HTERT RPE-1 (cell line): ENCODE results near the gene CHL1.

Source experiments
- in situ Hi-C: fragments of 300-500 bp; cut with MboI; formaldehyde crosslinking; loops from 4 replicates; pipeline ENCODE4 v1.14.3; 2020; ENCODE audit warnings: low sequenced_read_pairs

CHL1 gene

DNA sequence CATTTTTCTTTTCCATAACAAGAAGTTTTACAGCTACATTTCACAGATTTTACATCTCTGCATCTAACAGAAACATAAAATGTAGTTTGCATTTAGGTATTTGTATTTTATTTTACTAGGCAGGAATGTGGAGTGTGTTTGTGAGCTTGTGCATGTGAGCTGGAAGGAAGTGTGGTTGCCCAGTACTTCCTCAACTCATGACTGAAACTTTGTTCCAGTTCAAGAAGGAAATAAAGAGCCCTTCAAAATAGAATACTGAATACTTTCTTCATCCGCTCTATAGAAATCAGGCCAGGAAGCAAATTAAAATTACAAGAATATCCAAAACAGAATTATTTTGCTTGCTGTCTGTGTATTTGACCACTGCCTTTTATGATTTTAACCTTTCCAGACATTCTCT lies 81.3 kb downstream of the CHL1 start:
- in situ Hi-C loops: no loop called here

DNA sequence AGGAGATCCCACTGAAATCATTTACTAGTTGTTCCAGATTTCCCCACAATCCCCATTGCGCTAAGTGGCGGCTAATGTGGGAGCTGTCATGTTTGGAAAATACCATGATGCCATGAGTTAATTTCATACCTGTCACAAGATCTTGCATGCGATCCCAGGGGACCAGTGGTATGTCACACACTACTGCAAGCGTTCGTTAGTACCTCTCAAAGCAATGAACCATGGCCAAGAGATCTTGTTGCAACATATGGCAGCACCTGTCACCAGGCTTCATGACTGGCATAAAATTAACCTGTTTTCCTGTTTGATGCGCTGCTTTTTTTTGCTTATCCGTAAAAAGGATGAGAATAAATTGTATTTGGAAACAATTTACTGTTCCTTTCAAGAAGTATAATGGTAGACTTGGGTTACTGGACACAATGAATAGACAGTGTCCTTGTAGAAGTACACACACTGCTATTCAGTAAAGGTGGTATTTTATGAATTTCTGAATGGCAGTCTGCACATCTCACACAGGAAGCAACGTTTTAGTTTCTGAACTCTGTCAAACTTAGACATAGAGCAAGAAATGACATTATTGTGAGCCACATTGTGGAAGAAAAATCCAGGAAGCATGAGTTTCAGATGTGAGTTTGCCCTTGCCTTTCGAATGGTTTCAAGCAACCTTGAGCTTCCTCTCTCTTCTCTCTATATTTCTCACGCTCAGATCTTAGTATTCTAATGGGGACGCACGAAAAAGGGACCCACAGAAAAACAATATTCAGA lies 81.9 kb downstream of the CHL1 start:
- in situ Hi-C loops: no loop called here

DNA sequence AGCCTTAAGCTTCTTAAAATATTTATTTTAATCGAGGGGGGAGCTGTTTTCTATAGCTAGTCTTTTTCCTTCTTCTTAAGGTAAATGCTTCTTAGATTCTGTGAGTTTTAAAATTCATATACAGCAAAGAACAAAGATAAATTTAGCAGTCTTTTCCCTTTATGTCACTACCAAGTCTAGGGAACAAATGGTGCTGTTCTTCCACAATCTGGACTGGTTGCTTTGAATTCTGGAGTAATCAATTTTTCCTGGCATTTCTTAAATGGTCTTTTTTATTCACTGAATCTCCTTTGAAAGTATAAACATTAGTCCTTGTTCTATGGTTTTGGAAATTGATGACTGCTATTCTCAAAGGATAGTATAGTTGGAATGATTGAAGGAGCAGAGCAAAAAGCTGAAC lies 82.8 kb downstream of the CHL1 start:
- in situ Hi-C loops: no loop called here

DNA sequence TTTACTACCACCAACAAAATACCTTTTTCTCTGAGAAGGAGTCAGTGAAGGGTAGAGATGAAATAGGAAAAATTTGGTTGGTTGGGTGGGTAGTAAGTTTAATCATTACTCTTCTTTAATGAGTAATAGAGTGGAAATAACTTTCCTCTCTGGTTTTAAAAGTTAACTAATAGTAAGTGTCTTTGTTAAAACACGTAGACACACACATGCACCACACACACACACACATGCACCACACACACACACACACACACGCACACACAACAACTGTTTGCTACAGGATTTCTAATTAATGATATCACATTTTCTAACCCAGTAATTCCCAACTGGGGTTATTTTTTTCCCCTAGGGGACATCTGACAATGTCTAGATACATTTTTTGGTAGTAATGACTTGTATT lies 84.1 kb downstream of the CHL1 start:
- in situ Hi-C loops: no loop called here

DNA sequence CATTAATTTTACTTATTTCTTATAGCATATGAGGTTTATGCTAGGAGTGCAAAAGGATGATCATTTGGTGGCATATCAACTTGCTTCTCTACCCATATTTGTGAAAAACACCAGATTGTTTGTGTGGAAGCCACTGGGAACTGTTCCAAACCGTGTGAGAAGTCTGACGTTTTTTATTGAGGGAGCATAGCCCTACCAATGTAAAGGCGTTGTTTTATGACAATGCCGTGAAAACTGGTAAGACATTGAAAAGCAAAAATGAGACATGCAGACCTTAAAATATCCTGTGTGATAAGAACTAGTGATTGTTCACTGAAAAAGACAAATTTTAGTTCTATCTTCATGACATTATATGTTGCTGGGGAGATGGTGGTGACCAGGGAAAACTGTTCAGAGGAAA lies 87.8 kb downstream of the CHL1 start:
- in situ Hi-C loops: no loop called here

DNA sequence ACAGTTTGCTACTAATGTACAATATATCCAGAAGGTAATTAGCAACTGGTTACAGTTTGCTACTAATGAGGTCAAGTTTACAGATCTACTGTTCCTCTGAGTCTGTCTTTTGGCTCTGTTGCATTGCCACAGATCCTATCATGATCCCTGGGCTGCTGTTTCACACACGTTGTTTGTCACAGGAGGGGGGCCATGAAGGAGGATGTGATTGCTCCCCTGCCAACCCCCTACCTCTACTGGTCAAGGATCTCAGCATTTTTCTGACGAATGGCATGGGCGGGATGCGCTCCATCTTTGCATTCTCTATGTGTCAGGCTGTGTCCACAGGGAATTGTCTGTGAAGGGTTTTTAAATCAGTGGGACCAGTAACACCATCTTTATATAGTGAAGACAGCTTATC lies 91.9 kb downstream of the CHL1 start:
- in situ Hi-C loops: no loop called here

DNA sequence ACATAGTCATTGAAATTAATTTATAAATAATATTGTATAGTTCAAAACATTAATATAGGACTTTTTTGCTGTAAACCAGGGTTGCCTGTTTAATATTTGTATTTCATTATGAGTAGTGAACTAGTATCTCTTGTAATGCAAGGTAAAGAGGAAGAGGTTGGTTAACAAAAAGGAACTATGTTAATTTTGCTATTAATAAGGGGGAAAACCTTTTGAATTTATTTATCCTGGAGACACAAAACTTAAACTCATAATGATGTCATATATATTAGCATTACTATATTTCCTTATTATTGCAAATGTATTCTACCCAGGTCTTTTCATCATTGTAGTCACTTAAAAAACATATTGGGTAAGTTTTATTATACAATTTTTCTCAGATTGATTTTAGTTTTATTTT lies 94.5 kb downstream of the CHL1 start:
- in situ Hi-C loops: no loop called here

DNA sequence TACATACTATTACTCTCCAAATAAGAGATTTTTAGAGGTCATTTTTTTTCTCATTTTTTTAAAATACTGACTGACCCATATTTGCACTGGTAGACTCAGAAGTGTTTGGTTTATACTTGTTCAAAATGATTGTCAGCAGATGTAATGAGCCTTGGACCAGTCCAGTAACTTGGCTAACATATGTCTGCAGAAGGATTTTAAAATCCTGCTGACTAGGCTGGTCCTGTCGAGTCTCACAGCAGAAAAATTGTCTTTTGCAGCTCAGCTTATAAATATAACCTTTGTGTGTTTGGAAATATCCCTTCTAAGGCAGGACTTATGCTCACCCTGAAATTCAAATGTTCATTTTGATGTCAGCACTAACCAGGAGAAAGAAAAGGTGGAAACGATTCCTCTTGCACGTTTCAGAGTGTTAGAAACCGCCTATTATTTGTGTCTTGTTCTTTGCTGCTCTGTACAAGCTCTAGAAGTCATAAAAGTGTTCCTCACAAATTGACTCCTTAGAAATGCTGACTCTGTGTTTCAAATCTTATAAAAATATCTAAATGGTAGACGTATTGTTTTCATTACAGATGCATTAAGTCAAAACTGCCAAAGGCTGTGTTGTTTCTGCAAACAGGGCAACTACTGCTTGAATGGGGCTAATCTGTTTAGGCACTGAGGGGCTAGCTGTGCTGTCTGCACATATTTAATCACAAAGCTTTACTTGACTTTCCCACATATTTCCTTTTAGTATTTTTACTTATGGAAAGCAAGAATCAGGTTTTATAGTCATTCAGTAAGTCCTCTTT lies 95.3 kb downstream of the CHL1 start:
- in situ Hi-C loops: no loop called here

DNA sequence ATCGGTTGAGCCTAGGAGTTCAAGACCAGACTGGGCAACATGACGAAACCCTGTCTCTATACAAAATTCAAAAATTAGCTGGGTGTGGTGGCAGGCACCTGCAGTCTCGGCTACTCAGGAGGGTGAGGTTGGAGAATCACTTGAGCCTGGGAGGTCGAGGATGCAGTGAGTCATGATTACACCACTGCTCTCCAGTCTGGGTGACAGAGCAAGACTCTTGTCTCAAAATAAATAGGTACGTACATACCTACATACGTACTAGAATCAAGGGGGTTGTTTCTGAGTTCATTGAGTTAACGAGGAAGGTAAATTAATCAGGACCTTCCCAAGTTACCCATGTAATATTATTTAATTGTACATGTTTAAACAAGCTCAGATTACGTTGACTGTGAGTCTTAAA lies 97.5 kb downstream of the CHL1 start:
- in situ Hi-C loops: no loop called here

DNA sequence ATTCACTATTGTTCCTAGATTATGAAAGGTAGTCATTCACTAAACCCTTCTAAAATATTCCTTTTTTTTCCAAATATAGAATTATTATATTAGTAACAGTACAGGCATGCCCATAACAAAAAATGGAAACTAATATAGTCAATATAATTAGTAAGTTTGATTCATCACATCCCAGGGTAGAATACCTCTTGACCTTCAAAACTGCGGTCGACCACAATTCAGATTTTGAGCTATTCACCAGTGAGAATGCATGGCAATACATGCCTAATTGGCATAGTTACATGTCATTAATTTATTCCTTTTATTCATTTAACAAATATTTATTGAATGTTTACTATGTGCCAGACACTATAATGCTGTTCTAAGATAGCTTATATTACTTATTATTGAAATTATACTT lies 98.0 kb downstream of the CHL1 start:
- in situ Hi-C loops: no loop called here

DNA sequence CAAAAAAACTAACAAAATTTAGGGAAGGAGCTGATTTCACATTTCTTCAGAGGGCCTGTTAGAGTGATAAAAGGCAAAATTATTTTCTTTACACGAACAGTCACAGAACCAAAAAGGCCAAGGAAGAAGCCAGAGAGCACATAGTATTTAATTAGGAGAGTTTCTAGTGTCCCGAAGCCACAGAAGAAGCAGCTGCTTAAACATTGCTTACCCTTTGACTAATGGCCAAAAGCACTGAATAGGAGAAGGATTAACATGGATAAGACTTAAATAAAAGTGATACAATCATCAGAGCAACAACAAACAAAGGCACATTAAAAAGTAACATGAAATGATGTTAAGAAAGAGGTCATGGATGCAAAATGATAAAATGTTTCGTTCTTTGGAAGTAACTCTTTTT lies 98.6 kb downstream of the CHL1 start:
- in situ Hi-C loops: no loop called here

DNA sequence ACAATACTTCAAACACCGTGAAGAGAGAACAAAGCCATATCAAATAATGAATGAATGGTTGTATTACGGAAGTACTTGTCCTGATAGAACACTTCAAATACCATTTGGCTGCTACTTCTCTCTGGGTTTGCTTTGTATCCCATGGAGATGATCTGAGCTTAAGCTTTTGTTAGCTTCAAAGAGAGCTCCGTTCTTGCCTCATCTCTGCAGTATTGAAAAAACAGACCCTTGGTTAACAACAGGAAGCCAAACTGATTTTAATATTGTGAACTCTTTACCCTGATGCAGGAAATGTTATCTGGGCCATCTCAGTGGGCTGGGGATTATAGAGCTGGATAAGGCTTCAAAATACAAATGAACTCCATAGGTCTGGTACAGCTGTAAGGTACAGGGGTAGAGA lies 101.0 kb downstream of the CHL1 start:
- in situ Hi-C loops: no loop called here

DNA sequence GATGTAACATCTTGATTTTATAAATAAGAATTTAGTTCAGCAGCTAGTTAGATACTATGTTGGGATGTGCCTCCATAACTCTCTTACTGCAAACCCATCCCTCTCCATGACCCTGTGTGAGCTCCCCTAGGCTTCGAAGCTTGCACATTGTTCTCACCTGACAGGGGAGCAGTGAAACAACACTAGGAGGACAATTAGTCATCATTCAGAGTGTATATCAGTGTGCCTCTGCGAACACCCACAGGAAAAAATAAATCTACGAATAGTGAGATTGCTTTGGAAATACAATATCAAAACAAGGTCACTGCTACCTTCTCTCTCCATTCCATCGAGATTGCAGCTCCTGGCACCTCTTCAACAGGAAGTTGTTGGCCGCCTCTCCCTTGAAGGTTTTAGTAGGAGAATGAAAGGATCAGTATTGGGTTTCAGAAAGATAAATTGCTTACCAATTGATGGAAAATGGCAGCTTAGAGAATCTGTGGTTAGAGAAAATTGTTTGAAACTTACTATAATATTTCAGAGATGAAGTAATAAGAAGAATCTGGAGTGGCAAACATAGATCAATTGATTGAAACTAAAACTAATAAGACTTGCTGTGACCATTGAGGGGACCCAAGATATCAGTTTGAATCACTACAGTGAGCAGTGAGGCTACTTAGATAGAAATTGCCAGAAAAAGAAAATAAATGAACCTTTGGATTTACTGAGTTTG lies 103.2 kb downstream of the CHL1 start:
- in situ Hi-C loops: no loop called here

DNA sequence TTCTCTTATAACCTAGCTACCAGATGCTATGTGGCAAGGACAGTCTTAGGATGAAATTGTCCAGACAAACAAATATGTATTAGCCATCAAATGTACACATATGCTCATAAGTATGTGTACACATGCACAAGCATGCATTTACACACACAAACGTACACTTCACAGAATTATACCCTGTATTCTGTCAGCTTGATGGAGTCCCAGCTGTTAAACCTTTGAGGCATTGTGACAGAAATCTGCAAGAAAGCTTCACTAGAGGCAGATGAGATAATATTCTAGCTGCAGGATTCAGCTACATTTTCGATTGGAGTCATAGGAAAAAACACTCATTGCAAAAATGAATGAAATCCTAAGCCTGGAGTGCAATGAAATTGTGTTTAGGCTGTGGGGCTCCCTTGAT lies 110.6 kb downstream of the CHL1 start:
- in situ Hi-C loops: no loop called here

DNA sequence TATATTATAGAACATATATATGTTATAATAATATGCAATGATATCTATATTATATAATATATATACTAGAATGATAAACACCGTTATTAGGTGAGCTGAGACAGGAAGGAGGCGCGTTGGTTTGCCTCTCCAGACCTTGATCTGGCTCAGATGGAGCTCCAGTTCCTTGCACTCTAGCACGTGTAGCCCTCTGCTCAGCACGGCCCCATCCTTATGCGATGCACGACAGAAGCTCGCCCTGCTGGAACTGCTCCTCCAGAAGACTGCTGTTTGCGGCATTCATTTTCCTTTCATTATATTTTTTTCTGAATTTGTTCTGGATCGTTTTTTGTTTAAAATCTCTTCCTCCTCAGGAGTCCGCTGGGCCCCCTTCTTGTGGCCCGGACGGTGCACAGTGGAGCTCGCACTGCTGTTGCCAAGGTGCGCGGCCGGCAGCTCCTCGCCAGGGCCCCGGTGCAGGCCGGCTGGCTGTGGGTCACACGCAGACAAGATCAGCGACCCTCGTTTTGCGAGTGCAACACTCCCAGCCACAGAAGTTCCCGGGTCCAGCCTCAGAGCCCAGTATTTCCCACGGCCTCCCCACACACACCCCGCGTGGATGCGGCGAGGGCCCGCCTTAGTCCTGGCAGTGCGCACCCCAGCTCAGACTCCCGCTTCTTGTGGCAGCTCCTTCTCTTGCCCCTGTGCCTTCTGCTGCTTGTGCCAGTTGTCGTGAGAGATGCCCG lies 112.2 kb downstream of the CHL1 start:
- in situ Hi-C loops: no loop called here

DNA sequence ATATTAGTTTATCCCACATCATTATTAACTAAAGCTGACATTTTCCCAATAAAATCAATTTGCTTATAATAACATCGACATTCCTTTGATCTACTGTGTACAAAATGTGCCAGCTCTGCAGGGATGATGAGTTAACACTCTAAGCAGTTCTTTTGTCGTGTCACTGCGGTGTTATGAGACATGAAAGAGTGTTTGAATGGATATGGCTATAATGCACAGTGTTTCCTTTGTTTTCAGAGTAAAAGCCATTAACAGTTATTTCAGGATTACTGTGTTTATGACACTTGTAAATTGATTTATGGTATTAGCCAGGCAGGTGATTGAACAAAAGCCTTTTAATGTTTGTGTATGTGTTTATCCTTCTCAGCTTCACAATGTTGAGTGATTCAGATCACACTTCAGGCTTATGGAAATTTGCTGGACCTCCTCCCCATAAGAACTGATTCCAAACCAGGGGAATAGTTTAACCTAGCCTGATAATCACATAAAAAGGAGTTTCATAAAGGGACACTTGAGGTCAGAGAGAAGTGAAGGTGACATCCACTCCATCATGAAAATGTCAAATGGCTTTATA lies 115.7 kb downstream of the CHL1 start:
- in situ Hi-C loops: no loop called here

DNA sequence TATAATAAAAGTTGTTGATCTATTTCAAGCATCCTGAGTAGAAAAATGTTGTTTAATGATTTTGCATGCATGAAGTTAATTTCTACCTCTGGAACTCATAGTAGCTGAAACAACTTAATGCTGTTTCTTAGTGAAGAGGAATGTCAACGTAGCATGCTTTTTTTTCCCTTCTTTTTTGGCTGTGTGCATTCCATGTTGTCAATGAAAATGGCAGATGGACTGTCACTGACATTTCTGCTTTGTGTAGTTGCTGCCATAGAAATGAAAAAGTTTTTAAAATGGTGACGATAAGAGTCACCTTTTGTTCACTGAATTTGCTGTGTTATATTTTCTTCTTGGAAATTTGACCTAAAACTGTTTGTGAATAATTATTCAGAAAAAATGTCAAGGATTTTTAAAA lies 116.3 kb downstream of the CHL1 start:
- in situ Hi-C loops: no loop called here

DNA sequence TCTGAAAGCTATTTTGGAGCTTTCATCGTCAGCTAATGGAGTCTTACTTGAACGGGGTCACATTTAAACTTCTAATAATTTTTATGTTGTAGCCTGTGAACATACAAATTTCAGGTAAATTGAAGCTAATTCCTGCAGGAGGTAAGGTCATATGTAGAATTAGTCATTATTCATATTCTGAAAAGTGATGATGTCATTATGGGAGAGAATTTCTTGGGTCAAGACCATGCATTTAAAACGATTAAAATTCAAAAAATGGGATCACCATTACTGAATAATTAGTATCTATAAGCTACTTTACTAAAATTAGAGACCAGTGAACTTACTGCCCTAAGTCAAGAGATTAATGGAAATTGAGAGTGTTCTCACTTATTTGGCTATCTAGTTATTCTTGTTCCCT lies 120.4 kb downstream of the CHL1 start:
- in situ Hi-C loops: no loop called here

DNA sequence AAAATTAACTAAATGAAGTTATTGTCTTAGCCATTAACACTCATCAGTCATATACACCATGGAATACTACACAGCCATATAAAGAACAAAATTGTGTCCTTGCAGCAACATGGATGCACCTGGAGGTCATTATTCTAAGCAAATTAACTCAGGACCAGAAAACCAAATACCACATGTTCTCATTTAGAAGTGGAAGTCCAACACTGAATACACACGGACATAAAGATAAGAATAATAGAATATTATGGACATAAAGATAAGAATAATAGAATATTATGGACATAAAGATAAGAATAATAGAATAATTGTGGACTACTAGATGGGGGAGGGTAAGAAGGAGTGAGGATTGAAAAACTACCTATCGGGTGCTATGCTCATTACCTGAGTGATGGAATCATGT lies 122.3 kb downstream of the CHL1 start:
- in situ Hi-C loops: no loop called here

DNA sequence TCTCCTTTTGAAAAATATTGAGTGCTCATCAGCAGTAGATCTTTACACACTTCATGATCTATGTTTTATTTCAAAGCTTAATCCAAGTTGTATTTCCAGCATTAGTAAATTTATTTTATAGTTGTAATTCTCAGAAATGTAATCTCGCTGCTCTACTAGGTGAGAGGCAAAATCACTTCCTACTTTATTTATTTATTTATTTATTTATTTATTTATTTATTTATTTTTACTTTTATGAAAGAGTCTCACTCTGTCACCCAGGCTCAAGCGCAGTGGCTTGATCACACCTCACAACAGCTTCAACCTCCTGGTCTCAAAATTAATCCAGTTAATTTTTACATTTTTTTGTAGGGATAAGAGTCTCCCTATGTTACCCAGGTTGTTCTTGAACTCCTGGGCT lies 127.9 kb downstream of the CHL1 start:
- in situ Hi-C loops: no loop called here

DNA sequence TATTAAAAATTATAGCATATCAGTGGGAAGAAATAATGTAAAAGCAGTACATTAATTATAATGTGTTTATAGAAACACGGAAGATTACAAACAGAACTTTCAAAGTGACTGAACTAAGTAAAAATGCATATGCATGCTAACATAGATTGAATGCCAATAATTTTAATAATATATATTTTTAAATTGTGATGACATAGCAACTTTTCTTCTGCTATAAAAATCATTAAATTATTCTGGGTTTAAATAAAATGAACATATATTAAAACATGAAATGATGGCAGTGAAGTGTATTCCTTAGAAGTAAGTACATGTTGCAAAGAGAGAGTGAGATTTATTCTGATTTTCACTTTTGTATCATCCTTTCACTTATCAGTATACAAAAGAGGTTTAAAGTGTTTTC lies 128.9 kb downstream of the CHL1 start:
- in situ Hi-C loops: no loop called here
